Suprapubic skin (tissue), 3 donors: ENCODE results near the gene DLL4.

Experiments
- EP300 ChIP-seq: sonication (generic); formaldehyde crosslinking; IDR thresholded peaks from one replicate; pipeline ENCODE4 v1.6.1; 2017; ENCODE audit warnings: antibody characterized with exemption
- TF ChIP-seq, protein P1 (sequence below), 2 donors: fragments of 200-600 bp in 1 of 2; fragments of 450-650 bp in 1 of 2; sonication (generic) in 1 of 2; IDR thresholded peaks; one replicate each; pipeline ENCODE4 v1.5.1; 2016 to 2019; ENCODE audit warnings: antibody characterized with exemption in 2 of 2, mild to moderate bottlenecking in 1 of 2, moderate library complexity in 1 of 2

DNA sequence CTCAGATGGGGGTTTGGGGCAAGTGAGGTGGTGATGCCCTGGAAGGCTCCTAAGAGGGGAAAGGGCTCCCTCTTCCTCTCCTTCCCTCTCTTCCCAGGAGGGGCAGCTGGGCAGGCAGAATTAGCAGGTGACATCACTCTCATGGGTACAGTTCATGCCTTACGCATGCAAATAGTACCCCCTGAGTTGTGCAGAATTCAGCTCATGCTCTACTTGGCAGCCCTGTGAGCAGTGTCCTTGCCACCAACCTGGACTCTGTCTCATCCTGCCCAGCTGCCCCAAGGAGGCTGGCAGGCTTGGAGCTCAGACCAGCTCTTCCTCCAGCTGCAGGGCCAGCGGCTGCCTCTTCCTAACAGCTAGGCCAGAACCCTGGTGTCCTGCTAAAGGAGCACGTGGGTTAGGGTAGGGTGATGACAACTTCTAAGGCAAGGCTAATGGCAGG is 27.4 kb downstream of the DLL4 start:
- no peak for TF ChIP-seq EP300
- TF ChIP-seq, protein P1, sequence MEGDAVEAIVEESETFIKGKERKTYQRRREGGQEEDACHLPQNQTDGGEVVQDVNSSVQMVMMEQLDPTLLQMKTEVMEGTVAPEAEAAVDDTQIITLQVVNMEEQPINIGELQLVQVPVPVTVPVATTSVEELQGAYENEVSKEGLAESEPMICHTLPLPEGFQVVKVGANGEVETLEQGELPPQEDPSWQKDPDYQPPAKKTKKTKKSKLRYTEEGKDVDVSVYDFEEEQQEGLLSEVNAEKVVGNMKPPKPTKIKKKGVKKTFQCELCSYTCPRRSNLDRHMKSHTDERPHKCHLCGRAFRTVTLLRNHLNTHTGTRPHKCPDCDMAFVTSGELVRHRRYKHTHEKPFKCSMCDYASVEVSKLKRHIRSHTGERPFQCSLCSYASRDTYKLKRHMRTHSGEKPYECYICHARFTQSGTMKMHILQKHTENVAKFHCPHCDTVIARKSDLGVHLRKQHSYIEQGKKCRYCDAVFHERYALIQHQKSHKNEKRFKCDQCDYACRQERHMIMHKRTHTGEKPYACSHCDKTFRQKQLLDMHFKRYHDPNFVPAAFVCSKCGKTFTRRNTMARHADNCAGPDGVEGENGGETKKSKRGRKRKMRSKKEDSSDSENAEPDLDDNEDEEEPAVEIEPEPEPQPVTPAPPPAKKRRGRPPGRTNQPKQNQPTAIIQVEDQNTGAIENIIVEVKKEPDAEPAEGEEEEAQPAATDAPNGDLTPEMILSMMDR (IDR thresholded peaks at IDR 0.05) = no peak
